Liver (tissue), 9 donors: ENCODE data around the gene MYH11. TPM values are rescaled to one million over a fixed set of nuclear protein-coding genes. Genes with fewer than 3 reads are reported as not detected.

Experiments used
- DNase-seq: peaks from one replicate; pipeline ENCODE4 v3.0.0-alpha.2; 2017; ENCODE audit warnings: low spot score
- H3K27ac ChIP-seq, 2 donors: one replicate each; pipeline ENCODE4 v1.7.0; 2013; ENCODE audit warnings: inconsistent platforms in 2 of 2, low read length in 2 of 2, control low read depth in 1 of 2, low read depth in 1 of 2, mild to moderate bottlenecking in 1 of 2
- H3K27me3 ChIP-seq, 4 donors: one replicate each; pipeline versions ENCODE4 v1.6.1 to v1.7.0; 2013; ENCODE audit warnings: low read length in 3 of 4, inconsistent platforms in 1 of 4, mild to moderate bottlenecking in 1 of 4, moderate library complexity in 1 of 4; ENCODE audit not compliant: control insufficient read depth in 4 of 4, insufficient read depth in 4 of 4
- H3K36me3 ChIP-seq, 4 donors: one replicate each; pipeline versions ENCODE4 v1.6.1 to v1.7.0; 2013; ENCODE audit warnings: low read length in 3 of 4, mild to moderate bottlenecking in 3 of 4, low read depth in 1 of 4, moderate library complexity in 1 of 4; ENCODE audit not compliant: control insufficient read depth in 4 of 4, insufficient read depth in 3 of 4
- H3K4me1 ChIP-seq, 4 donors: one replicate each; pipeline versions ENCODE4 v1.6.1 to v1.7.0; 2013; ENCODE audit warnings: low read length in 3 of 4, mild to moderate bottlenecking in 3 of 4, moderate library complexity in 1 of 4; ENCODE audit not compliant: control insufficient read depth in 4 of 4, insufficient read depth in 4 of 4
- H3K4me3 ChIP-seq, 3 donors: one replicate each; pipeline versions ENCODE4 v1.6.1 to v1.7.0; 2013; ENCODE audit warnings: low read length in 3 of 3, control low read depth in 1 of 3, low read depth in 1 of 3, mild to moderate bottlenecking in 1 of 3
- H3K9ac ChIP-seq, 2 donors: one replicate each; pipeline ENCODE4 v1.7.0; 2013; ENCODE audit warnings: low read length in 2 of 2, mild to moderate bottlenecking in 2 of 2, moderate library complexity in 2 of 2, control low read depth in 1 of 2, low read depth in 1 of 2
- H3K9me3 ChIP-seq, 4 donors: one replicate each; pipeline versions ENCODE4 v1.6.1 to v1.7.0; 2013; ENCODE audit warnings: low read length in 3 of 4; ENCODE audit not compliant: control insufficient read depth in 4 of 4
- EGR1 ChIP-seq, 2 donors: IDR thresholded peaks; 2 replicates each; pipeline ENCODE4 v1.6.1; 2016 to 2018; ENCODE audit warnings: antibody characterized with exemption in 2 of 2, low read depth in 2 of 2
- FOXA1 ChIP-seq: IDR thresholded peaks from 2 replicates; pipeline ENCODE4 v1.6.1; 2016; ENCODE audit warnings: antibody characterized with exemption
- FOXA2 ChIP-seq: IDR thresholded peaks from 2 replicates; pipeline ENCODE4 v1.6.1; 2016; ENCODE audit warnings: antibody characterized with exemption
- HNF4G ChIP-seq: IDR thresholded peaks from 2 replicates; pipeline ENCODE4 v1.6.1; 2016; ENCODE audit warnings: antibody characterized with exemption
- JUND ChIP-seq, 2 donors: IDR thresholded peaks; 2 replicates each; pipeline ENCODE4 v1.6.1; 2016; ENCODE audit warnings: antibody characterized with exemption in 2 of 2
- NR2F2 ChIP-seq: IDR thresholded peaks from 2 replicates; pipeline ENCODE4 v1.6.1; 2016; ENCODE audit warnings: antibody characterized with exemption
- RAD21 ChIP-seq, 2 donors: IDR thresholded peaks; 2 replicates each; pipeline ENCODE4 v1.6.1; 2016; ENCODE audit warnings: antibody characterized with exemption in 2 of 2, mild to moderate bottlenecking in 2 of 2
- RXRA ChIP-seq, 2 donors: IDR thresholded peaks; 2 replicates each; pipeline ENCODE4 v1.6.1; 2017 to 2018; ENCODE audit warnings: antibody characterized with exemption in 2 of 2, mild to moderate bottlenecking in 1 of 2
- SP1 ChIP-seq: IDR thresholded peaks from 2 replicates; pipeline ENCODE4 v1.6.1; 2018; ENCODE audit warnings: antibody characterized with exemption, mild to moderate bottlenecking
- TAF1 ChIP-seq: conservative IDR thresholded peaks from 2 replicates; pipeline ENCODE4 v1.6.1; 2016; ENCODE audit warnings: antibody characterized with exemption, mild to moderate bottlenecking
- YY1 ChIP-seq: IDR thresholded peaks from 2 replicates; pipeline ENCODE4 v1.6.1; 2016; ENCODE audit warnings: antibody characterized with exemption, mild to moderate bottlenecking
- WGBS: extraction: QIAGEN DNeasy Blood & Tissue Kit; methylation state at CpG from one replicate; pipeline ENCODE4 v1.1.7; 2013; 5-methylcytosine and 5-hydroxymethylcytosine counted together
- polyA plus RNA-seq, 2 donors: library from polyadenylated mRNA; stranded (reverse) in 1 of 2; unstranded in 1 of 2; fragments of 200-250 nt in 1 of 2; fragments of >200 nt in 1 of 2; fragmentation: Nextera tagmentation in 1 of 2; extraction: Ambion mirVana in 1 of 2; gene quantifications; one replicate each; pipeline versions ENCODE4 v1.2.1 to v1.2.3, GENCODE V29; 2013 to 2015
- total RNA-seq, 2 donors: library from RNA; depleted of rRNA; stranded (reverse); fragments of >200 nt; gene quantifications; one replicate each; pipeline ENCODE4 v1.2.3, GENCODE V29; 2014
- TF ChIP-seq, protein P1 (sequence below): IDR thresholded peaks from 2 replicates; pipeline ENCODE4 v1.6.1; 2016; ENCODE audit warnings: antibody characterized with exemption
- TF ChIP-seq, protein P2 (sequence below): fragments of 150-350 bp; IDR thresholded peaks from 2 replicates; pipeline ENCODE4 v1.5.1; 2017; ENCODE audit warnings: improper control_type of control experiment, low read depth, low read length; ENCODE audit not compliant: missing input control
- TF ChIP-seq, protein P3 (sequence below): IDR thresholded peaks from 2 replicates; pipeline ENCODE4 v1.6.1; 2016; ENCODE audit warnings: antibody characterized with exemption
- TF ChIP-seq, protein P4 (sequence below): IDR thresholded peaks from 2 replicates; pipeline ENCODE4 v1.6.1; 2016; ENCODE audit warnings: antibody characterized with exemption, mild to moderate bottlenecking
- donor health status: healthy.
- donor health status: healthy.
- donor health status: healthy.
- donor health status: healthy.
- donor health status: healthy.

MYH11 gene
- total and polyA plus RNA-seq, 4 donors: 0.51 to 33.7 (median 4.0) TPM

DNA sequence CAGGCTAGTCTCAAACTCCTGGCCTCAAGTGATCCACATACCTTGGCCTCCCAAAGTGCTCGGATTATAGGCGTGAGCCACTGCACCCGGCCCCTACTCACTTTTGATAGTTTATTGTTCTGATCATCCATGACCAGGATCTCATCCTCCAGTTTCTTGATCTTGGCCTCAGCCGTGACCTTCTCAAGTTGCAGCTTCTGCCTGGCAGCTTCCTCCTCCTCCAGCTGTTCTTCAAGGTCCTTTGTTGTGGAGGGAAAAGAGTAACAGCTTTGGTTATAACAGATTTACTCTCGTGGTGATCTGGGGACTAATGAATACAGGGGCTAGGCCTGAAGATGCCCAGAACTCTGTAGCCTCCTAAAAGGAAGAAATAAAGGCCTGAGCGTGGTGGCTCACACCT lies 116.9 kb downstream of the MYH11 start (continued):
- TF ChIP-seq YY1: no peak
- no peak for TF ChIP-seq RXRA (IDR thresholded peaks at IDR 0.05)
- no peak for TF ChIP-seq SP1
- no peak for TF ChIP-seq TAF1

DNA sequence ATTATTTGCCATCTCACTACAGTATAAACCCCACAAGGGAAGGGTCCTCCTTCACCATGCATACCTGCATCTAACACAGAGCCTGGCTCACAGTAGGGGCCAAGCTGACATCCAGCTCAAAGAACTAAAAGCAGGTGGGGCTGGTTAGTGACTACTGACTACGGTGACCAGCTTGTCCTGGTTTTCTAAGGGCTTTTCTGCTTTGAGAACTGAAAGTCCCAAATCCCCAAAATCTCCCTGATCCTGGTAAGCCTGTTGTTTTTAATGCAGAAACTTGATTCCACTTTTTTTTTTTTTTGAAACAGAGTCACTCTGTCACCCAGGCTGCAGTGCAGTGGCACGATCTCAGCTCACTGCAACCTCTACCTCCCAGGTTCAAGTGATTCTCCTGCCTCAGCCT lies 117.4 kb downstream of the MYH11 start:
- Histone ChIP-seq H3K4me1 (no peaks in the 10 kb centered on the region), H3K9me3 (peaks cover 0 to 2% (median 0%) of the 10 kb centered on the region in 4 donors), H3K27ac (no peak overlapping the region), H3K4me3 (no peak overlapping the region), H3K27me3 (no peaks in the 10 kb centered on the region), H3K36me3 (no peaks in the 10 kb centered on the region), H3K9ac (no peak overlapping the region)
- no peak for DNase-seq
- no peak for TF ChIP-seq NR2F2
- TF ChIP-seq, protein P1, sequence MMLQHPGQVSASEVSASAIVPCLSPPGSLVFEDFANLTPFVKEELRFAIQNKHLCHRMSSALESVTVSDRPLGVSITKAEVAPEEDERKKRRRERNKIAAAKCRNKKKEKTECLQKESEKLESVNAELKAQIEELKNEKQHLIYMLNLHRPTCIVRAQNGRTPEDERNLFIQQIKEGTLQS: no peak
- no peak for TF ChIP-seq YY1
- TF ChIP-seq RAD21 (IDR thresholded peaks at IDR 0.05): no peak
- TF ChIP-seq JUND (IDR thresholded peaks at IDR 0.05): no peak
- no peak for TF ChIP-seq SP1
- TF ChIP-seq, protein P2, sequence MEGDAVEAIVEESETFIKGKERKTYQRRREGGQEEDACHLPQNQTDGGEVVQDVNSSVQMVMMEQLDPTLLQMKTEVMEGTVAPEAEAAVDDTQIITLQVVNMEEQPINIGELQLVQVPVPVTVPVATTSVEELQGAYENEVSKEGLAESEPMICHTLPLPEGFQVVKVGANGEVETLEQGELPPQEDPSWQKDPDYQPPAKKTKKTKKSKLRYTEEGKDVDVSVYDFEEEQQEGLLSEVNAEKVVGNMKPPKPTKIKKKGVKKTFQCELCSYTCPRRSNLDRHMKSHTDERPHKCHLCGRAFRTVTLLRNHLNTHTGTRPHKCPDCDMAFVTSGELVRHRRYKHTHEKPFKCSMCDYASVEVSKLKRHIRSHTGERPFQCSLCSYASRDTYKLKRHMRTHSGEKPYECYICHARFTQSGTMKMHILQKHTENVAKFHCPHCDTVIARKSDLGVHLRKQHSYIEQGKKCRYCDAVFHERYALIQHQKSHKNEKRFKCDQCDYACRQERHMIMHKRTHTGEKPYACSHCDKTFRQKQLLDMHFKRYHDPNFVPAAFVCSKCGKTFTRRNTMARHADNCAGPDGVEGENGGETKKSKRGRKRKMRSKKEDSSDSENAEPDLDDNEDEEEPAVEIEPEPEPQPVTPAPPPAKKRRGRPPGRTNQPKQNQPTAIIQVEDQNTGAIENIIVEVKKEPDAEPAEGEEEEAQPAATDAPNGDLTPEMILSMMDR: no peak
- TF ChIP-seq TAF1: no peak
- TF ChIP-seq, protein P3, sequence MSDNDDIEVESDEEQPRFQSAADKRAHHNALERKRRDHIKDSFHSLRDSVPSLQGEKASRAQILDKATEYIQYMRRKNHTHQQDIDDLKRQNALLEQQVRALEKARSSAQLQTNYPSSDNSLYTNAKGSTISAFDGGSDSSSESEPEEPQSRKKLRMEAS: no peak
- WGBS: 96% methylated on average over 2 of the region's 2 CpGs

DNA sequence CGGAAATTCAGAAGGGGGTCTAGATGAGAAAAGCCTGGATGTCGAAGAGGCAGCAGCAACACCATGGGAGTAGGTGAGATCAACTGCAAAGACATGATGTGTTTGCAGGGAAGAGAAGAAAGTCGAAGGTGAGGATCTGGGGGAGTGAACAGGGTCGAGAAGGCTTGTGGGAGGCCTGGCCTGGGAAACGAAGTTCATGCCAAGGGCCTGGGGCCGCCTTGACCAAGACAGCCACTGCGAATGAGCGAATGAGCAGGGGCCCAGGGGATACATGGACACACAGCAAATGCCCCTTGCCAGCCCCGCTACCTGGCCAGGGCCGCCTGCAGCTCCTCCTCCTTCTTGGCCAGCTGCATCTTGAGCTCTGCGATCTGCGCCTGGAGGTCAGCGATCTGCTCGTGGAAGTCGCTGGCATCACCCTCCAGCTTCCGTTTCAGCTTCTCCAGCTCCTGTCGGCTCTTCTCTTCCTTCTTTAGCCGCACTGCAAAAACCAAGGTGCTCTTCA lies 119.6 kb downstream of the MYH11 start:
- TF ChIP-seq, protein P3: no peak
- TF ChIP-seq, protein P1: no peak
- no peak for TF ChIP-seq EGR1 (IDR thresholded peaks at IDR 0.05; ENCODE audit: low read depth in 2 of 2)
- no peak for TF ChIP-seq RAD21 (IDR thresholded peaks at IDR 0.05)
- TF ChIP-seq FOXA2: no peak
- TF ChIP-seq, protein P2: no peak
- TF ChIP-seq TAF1: no peak
- TF ChIP-seq, protein P4, sequence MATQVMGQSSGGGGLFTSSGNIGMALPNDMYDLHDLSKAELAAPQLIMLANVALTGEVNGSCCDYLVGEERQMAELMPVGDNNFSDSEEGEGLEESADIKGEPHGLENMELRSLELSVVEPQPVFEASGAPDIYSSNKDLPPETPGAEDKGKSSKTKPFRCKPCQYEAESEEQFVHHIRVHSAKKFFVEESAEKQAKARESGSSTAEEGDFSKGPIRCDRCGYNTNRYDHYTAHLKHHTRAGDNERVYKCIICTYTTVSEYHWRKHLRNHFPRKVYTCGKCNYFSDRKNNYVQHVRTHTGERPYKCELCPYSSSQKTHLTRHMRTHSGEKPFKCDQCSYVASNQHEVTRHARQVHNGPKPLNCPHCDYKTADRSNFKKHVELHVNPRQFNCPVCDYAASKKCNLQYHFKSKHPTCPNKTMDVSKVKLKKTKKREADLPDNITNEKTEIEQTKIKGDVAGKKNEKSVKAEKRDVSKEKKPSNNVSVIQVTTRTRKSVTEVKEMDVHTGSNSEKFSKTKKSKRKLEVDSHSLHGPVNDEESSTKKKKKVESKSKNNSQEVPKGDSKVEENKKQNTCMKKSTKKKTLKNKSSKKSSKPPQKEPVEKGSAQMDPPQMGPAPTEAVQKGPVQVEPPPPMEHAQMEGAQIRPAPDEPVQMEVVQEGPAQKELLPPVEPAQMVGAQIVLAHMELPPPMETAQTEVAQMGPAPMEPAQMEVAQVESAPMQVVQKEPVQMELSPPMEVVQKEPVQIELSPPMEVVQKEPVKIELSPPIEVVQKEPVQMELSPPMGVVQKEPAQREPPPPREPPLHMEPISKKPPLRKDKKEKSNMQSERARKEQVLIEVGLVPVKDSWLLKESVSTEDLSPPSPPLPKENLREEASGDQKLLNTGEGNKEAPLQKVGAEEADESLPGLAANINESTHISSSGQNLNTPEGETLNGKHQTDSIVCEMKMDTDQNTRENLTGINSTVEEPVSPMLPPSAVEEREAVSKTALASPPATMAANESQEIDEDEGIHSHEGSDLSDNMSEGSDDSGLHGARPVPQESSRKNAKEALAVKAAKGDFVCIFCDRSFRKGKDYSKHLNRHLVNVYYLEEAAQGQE: no peak
- TF ChIP-seq YY1: no peak
- no peak for TF ChIP-seq NR2F2
- TF ChIP-seq SP1: no peak
- no peak for TF ChIP-seq FOXA1
- no peak for TF ChIP-seq RXRA (IDR thresholded peaks at IDR 0.05)
- TF ChIP-seq HNF4G: no peak
- Histone ChIP-seq H3K4me3 (no peak overlapping the region), H3K27me3 (no peaks in the 10 kb centered on the region), H3K4me1 (no peaks in the 10 kb centered on the region), H3K27ac (no peak overlapping the region), H3K36me3 (no peaks in the 10 kb centered on the region), H3K9ac (no peak overlapping the region), H3K9me3 (peaks cover 0 to 2% (median 0%) of the 10 kb centered on the region in 4 donors)
- DNase-seq: no peak
- 89% methylated on average over 18 of the region's 18 CpGs for WGBS
